HG02642 (cell line): ENCODE measurements around the gene PPP2R2C.
A peak's percentile ranks its signal among the peaks of the same experiment; 100 is the strongest.

Experiments used
- ATAC-seq: cut with Tn5 transposase; IDR thresholded peaks from one replicate; pipeline ENCODE4 v1.9.1; 2021; ENCODE audit warnings: mild to moderate bottlenecking; ENCODE audit not compliant: unreplicated experiment, poor library complexity

Gene PPP2R2C

GRCh38 chr4:6337331-6337935 is 135.0 kb downstream of the PPP2R2C start:
- no peak for ATAC-seq

- no peak for ATAC-seq
Measured at GRCh38 chr4:6336166-6336565, 136.2 kb downstream of the PPP2R2C start.

GRCh38 chr4:6335040-6335590 is 137.3 kb downstream of the PPP2R2C start:
- no peak for ATAC-seq

DNA sequence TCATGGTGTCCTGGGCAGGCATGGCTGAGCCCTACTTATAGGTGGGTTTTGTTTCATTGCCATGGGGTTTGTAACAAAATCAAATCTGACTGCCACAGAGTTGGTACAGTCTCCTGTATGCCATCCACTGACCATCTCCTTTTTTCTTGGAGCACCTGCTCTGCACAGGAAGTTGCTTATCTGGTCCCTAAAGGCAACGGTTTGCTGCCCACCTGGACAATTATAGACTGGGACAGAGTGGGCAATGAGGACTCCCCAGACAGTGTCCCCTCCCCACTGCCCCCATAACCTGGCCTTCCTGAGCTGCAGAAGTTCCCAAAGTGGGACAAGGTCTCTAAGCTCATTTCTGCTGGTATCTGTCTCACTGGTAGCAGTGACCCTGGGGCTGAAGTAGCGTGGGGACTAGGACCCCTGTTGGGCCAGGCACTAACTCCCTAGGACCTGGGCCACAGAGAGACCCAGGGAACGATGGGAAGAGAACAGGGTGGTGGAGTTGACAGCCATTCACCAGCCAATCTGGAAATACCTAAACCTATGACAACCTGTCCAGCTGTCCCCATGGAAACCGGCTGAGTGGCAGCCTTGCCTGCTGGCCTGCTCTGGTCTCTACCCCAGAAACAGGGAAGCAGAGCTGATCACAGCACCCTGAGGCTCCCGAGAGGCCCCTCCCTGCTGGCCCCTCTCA is 138.1 kb downstream of the PPP2R2C start:
- ATAC-seq: no peak

DNA sequence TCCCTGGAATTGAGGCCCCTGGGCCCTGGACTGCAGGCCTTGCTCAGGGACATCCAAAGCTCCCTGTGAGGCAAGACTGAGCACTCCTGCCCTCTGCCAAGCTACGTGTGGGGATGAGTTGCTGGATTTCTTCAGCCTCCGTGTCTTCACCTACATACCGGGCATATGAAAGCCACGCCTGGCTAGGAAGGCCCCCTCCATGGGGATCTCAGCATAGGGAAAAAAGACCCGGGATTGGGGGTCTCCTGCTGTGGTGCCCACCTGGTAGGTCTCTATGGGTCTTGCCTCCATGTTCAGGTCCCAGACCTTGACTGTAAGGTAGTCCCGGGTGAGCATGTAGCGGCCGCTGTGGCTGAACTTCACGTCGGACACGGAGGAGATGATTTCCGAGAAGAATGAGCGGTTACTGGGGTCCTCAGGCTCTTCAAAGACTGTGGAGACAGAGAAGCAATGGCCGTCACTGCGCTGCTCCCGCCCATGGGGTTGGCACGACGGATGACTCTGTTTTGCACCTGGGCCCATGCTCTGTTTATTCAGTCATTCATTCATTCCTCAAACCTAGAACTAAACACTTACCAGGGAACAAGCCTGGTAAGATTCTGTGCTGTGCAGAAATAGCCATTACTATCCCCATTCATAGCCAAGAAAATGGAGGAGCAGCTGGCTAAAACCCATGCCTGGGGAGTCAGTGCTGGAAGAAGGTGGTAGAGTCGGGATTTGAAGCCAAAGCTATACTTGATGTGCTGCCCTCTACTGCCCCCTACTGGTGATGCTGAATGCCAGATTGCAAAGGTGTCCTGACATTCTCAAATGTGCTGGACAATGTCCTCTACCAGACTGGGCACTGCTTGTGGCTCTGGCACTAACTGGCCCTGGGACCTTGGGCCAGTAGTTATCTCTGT is 138.9 kb downstream of the PPP2R2C start:
- ATAC-seq: no peak

GRCh38 chr4:6332669-6333050 is 139.8 kb downstream of the PPP2R2C start:
- no peak for ATAC-seq

DNA sequence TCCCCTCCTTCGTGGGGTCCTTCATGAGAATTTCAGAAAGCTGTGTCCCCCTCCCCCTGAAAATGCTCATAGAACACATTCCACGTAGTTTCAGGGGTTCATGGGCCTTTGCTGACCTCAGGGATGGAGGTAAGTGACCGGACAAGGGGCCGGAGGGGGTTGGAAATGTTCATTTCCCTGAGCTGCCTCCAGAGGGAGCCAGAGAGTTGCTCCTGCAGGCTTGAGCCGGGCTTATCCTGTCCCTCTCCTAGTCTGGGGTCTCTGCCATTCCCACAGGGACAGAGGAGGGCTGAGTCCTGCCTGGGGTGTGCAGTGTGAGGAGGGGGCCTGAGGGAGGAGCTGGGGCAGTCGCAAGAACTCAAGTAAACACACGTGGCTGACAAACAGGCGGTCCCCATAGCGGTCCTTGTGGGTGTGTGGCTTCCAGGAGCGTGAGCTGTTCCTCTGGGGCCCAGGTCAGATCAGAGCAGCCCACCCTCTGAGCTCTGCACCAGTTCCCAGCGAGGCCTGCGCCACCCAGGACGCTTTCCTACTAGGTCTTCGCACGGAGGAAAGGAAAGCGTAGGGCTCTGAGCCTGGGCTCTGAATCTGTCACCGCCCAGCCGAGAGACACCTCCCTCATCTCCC is 140.3 kb downstream of the PPP2R2C start:
- no peak for ATAC-seq

DNA sequence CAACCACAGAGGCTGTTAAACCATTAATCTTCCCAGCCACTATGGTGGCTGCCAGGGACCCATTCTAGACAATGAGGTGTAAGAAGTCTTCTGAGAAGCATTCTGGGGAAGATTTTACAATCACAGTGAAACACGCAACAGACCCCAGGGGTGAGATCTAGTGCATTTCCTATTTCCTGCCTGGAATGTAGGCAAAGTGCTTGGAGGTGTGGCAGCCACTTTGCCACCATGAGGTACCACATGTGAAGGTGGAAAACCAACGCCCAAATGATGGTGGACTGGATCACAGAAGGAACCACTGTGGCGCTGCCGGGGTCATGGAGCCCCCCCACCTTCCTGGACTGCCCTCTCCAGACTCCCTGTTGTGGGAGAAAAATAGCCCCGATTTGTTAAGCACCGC is 140.9 kb downstream of the PPP2R2C start:
- no peak for ATAC-seq

GRCh38 chr4:6331018-6331417 is 141.4 kb downstream of the PPP2R2C start:
- ATAC-seq: no peak

GRCh38 chr4:6330384-6330767 is 142.0 kb downstream of the PPP2R2C start:
- no peak for ATAC-seq

DNA sequence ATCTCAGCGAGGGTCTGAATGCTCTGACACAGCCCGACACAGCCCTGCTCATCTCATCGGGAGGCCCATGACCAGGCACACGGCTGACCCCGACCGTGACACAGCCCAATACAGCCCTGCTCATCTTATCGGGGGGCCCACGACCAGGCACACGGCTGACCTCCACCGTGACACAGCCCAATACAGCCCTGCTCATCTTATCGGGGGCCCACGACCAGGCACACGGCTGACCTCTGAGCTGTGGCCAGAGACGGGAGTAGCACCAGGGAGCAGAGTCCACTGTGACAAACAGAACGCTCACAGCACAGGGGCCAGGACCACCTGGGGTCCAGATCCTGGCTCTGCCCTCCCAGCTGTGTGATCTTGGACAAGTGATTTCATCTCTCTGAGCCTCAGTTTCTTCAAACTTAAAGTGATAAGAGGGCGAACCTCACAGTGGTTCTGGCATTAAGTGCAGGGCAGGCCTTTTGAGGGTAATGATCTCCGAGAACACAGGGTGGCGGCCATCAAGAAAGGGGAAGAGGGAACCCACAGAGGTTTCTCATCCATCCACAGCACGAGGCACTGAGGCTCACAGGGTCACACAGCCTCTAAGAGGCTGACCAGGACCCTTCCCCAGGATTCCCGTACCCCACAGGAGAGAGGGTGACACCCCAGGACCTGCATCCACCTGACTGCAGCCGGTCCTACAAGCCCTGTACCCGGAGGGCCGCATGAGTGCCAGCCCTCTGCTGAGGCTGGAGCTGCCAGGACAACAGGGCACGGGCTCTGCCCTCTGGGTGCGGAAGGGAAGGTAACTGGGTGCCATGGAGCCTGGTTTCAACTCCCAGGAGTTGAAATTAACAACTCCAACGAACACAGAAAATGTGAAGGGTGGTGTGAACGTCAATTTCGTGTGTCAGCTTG is 142.7 kb downstream of the PPP2R2C start:
- no peak for ATAC-seq

GRCh38 chr4:6328526-6328925 is 143.9 kb downstream of the PPP2R2C start:
- no peak for ATAC-seq

GRCh38 chr4:6327220-6327917 is 145.0 kb downstream of the PPP2R2C start:
- peak; percentile 63 for ATAC-seq

GRCh38 chr4:6326312-6327060 is 145.9 kb downstream of the PPP2R2C start:
- no peak for ATAC-seq

DNA sequence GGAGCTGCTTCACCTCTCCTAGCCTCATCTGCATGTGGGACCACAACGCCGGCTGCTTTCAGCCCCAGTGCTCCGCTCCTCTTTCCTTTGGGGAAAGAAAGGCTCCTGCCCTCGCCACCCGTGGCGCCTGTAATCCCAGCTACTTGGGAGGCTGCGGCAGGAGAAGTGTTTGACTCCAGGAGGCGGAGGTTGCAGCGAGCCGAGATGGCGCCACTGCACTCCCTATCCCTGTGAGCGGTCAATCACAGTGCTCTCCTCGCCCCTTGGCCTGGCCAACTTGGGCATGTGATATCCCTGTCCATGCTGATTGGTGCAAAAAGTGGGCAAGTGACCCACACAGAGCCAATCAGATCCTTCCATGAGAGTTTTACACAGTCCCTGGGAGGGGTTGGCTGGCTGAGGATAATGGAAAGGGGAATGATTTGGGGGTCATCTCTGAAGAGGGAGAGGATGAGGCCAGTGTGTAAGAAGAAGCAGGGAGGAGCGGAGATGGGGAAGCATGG is 146.6 kb downstream of the PPP2R2C start:
- ATAC-seq: no peak

DNA sequence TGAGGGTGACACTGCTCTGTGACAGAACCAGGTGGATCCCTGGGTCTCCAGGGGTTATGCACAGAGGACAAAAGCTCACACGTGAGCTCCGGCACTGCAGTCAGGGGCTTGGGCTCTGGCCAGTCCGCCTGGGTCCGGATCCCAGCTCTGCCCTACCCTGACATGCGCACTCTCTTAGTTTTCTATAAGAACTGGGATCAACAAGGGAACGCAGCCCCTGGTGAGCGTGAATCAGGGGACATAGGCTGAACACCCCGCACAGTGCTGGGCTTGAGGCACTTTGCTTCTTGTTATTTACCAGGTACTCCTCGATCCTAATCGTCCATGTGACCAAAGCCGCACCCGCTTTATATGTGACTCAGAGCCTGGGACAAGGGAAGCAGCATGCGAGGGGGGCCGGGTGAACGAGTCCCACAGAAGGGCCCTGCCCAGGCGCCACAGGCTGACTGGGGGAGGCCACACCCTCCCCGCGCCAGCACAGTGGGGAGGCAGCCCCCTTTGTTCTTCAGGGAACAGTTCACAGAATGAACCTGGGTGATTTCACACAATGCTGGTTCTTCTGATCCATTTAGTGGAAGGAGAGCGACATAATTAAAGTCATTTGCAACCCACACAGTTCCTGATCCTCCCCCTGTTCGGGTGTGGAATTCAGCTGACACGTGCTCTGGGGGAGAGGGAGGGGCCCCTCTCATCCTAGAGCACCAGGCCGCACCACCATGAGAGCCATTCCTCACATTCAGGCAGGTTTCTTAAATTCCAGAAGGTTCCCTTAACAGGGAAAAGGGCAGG is 147.2 kb downstream of the PPP2R2C start:
- no peak for ATAC-seq

DNA sequence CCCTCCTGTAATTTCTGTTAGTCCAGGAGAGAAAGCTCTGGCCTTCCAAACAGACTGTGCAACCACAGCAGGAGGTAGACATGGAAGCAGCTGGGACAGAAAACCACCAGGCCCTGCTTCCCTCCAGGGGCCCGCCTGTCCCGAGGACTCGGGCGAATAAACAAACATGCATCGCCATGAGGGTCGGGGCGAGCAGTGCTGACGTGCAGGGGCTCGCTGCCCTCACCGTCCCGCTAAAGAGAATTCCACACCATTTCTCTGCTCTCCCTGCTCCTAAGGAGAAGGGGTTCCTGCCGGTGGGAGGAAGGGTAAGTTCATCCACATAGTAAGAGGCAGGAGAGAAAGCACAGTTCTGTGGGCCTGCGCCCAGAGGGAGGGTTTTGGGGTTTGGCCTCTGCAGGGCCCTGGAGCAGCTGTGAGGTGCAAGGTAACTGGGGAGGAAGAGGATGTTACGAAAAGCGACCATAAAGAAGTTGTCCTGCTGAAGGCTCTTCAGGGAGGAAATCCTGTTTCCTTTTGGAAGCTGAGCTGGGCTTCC is 147.9 kb downstream of the PPP2R2C start:
- no peak for ATAC-seq
